Ammon's horn (tissue), 1 donor: ENCODE data around the gene TIA1.
"Not testable (repeated sequence)": the region's sequence is repeated elsewhere in the genome, so short reads cannot be mapped to it uniquely, and the experiment has no call there.

Source experiments
- DNase-seq: peaks from one replicate; pipeline ENCODE4 v3.0.0-alpha.2; 2016; ENCODE audit warnings: low spot score

Gene TIA1, protein sequence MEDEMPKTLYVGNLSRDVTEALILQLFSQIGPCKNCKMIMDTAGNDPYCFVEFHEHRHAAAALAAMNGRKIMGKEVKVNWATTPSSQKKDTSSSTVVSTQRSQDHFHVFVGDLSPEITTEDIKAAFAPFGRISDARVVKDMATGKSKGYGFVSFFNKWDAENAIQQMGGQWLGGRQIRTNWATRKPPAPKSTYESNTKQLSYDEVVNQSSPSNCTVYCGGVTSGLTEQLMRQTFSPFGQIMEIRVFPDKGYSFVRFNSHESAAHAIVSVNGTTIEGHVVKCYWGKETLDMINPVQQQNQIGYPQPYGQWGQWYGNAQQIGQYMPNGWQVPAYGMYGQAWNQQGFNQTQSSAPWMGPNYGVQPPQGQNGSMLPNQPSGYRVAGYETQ

DNA sequence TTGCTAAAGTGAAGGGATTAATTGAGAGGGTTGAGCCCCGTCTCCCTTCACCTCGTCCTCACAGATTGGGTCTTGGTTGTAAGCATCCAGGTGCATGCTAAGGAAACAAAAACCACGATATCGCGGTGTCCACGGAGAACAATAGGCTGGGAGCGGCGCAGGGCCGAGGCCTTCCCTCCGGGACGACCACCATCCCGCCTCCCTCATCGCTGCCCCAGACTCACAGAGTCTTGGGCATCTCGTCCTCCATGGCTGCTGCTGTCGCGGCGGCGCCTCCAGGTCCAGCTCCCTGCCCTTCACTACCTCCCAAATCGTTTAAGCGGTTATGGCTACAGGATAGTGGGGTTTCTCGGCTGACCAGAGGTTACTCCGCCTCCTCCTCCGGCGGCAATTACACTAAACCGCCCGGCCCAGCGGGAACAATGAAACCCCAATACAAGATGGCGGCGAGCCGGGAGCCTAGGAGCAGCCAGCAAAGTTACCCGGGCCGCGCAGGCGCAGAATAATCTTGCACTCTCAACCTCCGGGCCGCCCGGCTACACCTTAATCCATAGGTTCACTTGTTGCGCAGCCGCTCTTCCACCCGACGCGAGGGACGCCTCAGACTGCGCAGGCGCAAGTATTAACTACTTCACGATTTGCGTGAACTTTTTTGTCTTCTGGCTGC, at the start of gene TIA1:
TIA1 (minus strand) TSS at position 448 of the 667 bp plus-strand sequence; CDS start at position 250, 198 bp downstream.
- peak; percentile 96 for DNase-seq

DNA sequence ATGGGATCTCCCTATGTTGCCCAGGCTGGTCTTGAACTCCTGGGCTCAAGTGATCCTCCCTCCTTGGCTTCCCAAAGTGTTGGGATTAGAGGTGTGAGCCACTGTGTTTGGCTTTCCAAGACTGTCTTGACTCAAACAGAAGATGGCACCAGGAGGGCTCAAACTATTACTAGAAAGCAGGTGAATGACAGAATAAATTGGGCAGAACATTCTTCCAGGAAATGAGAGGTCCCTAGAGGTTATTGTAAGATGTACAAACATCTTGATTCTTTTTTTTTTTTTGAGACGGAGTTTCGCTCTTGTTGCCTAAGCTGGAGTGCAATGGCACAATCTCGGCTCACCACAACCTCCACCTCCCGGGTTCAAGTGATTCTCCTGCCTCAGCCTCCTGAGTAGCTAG, 49.4 kb upstream of the TIA1 start:
- DNase-seq = not testable (repeated sequence)

DNA sequence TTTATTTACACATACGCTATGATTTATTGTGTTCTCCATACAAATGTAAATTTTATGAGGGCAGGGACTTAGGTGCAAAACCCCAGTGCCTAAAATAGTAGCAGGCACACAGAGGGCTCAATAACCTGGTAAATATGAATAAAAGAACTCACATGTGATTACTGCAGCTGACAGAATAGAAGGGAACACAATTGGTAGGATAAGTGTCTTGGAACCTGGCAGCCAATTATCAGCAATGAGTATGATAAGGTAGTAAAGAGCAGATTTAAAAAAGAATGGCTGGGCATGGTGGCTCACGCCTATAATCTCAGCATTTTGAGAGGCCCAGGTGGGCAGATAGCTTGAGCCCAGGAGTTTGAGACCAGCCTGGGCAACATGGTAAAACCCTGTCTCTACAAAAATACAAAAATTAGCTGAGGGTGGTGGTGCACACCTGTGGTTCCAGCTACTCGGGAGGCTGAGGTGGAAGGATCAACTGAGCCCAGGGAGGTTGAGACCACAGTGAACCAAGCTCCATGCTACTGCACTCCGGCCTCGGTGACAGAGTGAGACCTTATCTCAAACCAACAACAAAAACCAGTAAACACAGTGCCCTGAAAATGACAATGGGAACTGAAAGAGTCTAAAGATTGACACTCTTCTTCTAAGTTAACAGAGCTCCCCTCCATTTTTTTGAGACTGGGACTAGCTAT, 35.2 kb upstream of the TIA1 start:
- DNase-seq = no peak

DNA sequence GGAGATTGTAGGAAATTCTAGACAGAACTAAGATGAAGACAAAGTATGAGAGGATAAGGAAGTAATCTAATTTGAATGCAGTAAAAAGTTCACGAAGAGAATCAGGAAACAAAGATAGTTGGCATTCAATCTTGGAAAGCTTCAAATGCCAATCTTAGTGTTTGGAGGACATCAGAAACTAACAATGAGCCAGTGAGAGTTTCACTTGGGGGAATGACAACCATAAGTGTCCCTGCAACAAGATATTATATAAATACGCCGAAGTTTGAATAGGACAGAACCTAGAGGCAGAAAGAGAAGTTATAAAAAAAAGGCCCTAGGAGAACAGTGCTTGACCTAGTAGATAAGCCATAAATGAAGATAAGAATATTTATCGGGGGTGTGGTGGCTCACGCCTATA, 34.0 kb upstream of the TIA1 start:
- DNase-seq = no peak

DNA sequence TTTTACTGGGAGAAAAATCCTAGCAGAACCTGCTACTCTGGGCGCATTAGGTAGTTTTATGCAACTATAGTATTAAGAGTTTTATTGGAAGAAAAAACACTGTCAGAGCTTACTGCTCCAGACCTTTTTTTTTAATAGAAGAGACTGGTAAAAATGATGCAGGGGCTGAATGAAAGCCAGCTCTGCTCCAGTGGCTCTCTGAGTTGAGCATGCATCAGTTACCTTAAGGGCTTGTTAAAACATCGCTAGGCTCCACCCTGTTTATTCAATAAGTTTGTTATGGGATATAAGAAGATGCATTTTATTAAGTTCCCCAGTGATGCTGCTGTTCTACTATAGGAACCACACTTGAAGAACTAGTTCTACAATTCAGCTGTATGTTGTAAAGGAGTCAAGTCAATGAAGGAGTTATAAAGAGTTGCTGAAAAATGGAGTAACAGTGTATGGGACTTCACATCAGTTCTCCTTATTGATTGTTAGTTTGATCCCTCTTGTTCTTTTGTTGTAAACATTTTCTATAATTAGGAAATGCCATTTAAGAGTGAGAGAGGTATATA, 31.9 kb upstream of the TIA1 start:
- no peak for DNase-seq

DNA sequence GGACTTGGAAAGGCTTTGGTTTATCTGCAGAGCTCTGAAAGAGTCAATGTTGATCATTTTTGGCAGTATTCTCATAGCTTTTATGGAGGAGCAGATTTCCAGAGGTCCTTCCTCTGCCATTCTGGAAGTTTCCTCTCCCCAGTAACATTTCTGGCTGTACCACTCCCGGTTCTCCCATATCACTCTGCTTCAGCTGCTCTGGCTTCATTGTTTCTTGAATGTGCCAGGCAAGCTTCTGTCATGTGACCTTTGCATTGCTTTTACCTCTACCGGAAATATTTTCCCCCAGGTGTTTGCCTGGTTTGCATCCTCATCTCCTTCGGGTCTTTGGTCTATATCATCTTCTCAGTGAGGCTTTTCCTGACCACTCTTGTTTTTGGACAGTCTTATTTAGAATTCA, 21.9 kb upstream of the TIA1 start:
- DNase-seq = no peak

DNA sequence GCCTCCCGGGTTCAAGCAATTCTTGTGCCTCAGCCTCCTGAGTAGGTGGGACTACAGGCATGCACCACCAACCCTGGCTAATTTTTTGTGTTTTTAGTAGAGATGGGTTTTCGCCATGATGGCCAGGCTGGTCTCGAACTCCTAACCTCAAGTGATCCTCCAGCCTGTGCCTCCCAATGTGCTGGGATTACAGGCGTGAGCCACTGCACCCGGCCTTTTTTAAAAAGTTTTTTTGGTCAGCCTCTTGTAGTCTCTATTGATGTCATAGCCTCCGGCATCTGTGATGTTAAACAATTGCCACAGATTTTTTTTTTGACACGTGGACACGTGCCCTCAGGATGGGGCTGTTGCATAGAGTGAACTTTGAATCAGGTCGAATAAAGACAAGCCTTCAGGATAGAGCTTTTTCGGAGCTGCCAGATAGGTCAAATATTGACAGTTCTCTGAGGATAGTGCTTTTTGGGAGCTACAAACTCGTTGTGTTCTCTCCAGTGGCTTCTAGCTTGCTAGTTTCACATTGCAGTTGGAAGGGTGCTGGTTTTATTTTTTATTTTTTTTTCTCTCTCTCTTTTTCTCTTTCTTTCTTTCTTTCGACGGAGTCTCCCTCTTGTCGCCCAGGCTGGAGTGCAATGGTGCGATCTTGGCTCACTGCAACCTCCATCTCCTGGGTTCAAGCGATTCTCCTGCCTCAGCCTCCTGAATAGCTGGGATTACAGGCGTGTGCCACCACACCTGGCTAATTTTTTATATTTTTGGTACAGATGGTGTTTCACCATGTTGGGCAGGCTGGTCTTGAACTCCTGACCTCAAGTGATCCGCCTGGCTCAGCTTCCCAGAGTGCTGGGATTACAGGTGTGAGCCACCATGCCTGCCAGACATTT, 21.2 kb upstream of the TIA1 start:
- not testable (repeated sequence) for DNase-seq

DNA sequence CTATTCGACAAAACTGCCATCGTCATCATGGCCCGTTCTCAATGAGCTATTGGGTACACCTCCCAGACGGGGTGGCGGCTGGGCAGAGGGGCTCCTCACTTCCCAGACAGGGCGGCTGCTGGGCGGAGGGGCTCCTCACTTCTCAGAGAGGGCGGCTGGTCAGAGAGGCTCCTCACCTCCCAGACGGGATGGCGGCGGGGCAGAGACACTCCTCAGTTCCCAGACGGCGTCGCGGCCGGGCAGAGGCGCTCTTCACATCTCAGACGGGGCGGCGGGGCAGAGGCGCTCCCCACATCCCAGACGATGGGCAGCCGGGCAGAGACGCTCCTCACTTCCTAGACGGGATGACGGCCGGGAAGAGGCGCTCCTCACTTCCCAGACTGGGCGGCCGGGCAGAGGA, 18.5 kb upstream of the TIA1 start:
- not testable (repeated sequence) for DNase-seq

DNA sequence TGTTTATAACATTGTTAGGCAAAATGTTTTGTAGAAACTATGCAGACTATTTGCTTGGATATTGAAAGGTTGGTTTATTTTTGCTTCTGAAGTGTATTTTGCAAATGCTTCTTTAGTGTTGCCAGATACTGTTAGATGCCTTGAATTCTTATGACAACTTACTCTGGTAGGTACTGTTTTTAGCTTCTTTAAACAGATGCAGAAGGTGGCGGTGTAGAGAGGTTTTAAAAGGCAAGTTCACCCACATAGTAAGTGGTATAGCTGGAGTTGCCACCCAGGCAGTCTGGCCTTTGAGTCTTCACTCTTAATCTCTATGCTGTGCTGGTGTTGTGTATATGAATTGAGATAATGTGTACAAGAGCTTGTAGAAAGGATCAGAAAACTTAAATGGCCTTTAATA, 13.1 kb upstream of the TIA1 start:
- no peak for DNase-seq

DNA sequence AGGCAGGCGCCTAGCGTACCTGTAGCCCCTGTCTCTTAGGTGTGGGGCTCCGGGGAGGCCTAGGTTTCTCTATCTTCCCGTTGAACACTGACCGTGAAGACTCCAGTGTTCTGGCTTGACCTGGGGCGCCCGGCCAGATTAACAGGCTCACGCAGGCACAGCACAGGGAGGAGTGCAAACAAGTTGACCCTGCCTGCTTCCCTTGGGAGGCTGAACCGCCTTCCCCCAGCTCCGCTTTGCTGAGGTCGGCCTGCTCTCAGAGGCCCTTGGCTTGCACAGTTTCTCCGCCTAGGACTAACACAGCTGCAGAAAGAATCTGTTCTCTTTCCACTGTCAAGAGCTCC, 10.1 kb upstream of the TIA1 start:
- peak; percentile 51 for DNase-seq

DNA sequence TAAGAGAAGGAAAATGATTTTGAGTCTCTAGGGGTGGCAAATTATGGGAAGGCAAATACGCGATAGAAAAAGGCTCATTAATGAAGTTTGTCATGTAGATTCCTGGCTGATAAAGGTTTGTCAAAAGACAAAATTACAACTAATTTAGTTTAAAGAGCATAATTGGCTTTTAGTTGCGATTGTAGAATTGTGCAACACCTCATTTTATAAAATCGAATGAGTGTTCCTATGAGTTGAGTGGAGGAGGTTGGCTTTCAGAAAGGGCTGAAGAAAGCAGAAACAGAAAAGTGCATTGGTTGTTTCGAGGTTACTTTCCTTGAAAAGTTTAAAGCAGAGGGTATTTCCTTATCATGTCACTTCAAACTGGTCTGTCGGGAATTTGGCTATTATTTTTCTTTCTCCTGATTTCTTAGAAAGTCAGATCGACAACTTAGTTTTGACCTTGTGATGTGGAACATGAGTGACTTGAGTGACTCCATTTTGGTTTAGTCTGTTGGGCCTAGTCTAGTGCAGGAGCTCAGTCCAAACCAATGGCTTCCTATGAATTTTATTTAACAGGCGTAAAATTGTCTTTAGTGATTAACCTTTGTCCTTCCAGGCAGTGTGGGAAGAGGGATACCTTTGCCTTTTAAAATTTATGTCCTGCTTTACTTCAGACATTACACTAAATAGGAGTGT, 7.3 kb upstream of the TIA1 start:
- no peak for DNase-seq

DNA sequence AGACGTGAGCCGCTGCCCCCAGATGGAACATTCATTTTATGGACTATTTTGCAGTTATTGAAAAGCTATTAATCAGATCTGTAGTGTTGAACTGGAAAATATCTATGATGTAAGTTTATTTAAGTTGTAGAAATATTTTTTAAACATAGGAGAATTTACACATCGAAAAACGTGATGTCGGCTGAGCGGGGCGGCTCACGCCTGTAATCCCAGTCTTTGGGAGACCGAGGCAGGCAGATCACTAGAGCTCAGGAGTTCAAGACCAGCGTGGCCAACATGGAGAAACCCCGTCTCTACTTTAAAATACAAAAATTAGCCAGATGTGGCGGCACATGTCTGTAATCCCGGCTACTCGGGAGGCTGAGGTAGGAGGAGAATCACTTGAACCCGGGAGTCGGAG, 2.0 kb upstream of the TIA1 start:
- no peak for DNase-seq

DNA sequence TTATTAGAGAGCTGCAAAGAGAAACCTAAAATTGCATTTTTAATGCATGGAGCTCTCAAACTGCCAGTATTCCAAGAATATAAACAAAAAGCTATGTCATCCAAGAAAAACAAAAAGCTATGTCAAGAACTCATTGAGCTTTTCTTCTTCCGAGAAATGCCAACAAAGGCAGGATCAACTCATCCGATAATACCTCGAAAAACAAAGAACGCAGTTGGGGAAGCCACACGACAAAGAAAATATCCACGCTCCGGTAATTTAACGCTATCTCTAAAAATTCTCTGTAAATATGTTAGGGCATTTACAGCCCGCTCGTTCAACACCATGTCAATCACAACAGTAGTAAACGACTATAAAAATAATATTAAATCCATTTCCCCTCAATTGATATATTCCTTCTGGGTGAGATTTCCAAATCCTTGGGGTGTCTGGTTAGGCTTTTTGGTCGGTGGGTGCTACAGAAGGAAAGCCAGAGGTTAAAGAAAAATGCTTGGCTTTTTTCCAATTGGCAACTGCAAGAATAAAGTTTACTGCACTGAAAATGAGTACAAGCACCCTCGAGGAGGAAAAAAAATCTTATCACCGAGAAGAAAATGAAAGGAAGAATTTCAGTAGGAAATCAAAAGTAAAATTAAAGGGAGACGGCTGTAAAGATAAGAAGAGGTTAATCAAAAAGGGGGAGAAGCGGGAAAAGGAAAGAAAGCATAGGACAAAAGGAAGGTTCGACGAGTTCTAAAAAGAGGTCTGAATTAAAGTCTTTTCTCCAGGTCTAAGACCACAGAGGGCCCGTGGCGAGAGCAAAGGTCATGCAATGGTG, 856 bp downstream of the TIA1 start:
- DNase-seq = no peak

DNA sequence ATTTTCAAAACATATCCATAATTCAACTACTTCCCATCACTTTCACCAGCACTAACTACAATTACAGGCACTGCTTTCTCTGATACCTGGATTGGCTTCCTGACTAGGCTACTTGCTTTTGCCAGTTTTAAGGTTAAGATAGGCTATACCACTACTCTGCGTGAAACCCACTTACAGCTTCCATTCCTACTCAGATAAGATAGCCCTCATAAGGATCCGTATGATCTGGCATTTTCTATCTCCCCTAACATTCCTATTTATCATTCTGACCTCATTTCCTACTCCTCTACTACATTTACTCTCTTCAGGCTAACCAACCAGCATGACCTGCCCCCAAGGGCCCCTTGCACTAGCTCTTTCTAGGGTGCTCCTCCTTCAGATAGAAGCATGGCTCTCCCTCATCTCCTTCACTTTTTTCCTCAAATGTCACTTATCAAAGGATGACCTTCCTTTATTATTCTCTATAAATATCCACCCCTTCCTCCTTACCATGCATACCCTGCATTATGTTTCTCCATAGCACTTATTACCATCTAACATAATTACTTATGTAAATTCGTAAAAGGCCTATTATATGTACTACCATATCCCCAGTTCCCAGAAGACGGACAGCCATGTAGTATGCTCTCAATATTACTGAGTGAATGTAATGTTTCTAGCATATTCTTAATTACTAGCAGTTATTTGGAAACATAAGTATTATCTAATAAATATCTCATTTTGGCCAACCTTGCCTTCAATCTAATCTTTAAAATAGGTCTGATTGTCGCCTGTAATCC, 4.4 kb downstream of the TIA1 start:
- no peak for DNase-seq

DNA sequence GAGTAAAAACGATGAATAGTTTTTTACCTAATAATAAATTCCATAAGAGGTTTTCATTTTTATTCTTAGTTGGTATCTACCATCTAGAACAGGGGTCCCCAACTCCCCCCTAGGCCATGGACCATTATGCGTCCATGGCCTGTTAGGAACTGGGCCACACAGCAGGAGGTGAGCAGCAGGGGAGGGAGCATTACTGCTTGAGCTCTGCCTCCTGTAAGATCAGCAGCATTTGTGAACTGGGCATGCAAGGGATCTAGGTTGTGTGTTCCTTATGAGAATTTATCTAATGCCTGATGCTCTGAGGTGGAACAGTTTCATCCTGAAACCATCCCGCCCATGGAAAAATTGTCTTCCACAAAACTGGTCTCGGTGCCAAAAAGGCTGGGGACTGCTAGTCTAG, 5.9 kb downstream of the TIA1 start:
- no peak for DNase-seq

DNA sequence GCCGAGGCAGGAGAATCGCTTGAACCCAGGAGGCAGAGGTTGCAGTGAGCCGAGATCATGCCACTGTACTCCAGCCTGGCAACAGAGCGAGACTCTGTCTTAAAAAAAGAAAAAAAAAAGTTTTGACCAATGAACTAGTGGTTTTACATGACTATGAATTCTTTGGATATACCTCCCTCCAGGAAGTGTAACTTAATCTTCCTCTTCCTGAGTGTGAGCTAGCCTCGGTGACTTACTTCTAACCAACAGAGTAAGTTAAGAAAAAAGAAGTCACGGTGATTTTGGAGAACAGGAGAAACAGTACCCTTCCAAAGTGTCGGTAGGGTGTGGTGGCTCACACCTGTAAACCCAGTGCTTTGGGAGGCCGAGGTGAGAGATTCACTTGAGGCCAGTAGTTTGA, 7.1 kb downstream of the TIA1 start:
- no peak for DNase-seq

DNA sequence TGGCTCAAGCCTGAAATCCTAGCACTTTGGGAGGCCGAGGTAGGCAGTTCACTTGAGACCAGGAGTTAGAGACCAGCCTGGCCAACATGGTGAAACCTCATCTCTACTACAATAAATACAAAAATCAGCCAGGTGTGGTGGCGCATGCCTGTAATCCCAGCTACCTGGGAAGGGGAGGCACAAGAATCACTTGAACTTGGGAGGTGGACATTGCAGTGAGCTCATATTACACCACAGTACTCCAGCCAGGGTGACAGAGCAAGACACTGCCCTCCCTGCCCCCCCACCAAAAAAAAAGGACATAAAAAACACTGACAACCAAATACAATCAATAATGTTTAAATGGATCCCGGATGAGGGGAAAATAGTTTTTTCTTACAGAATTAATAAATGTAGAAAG, 7.8 kb downstream of the TIA1 start:
- no peak for DNase-seq

DNA sequence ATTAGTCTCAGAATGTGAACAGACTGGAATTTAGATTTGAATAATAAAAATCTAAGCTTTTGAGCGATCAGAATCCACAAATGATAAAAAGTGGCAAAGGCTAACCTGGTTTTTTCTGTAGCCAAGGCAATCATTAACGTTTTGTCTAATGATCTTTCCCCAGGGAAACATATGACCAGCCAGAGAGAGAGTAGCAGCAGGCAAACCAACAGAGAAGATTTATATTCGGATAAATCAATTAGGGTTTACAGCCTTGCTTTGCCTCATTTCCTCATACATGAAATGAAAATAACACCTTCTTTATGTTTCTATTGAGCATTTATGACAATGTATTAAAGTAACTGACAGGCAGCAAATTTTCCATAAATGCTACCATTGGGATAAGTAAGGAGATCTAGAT, 14.5 kb downstream of the TIA1 start:
- DNase-seq = no peak

DNA sequence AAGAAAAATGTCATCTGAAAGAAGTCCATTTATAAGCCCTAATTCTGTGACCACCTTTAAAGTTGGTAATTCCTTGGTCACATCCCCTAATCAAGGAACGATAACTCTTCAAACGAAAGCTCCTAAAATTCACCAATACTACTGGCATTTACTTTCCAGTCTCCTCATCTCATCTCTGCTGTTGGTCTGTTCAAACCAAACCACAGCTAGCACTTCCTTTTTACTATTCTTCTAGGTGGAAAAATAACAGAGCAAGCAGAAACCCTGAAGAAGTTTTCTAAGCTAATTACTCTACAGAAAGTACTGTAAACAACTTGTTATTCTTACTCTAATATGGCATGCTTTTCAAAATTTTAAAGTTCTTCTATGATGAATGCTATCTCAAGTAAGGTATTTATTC, 21.6 kb downstream of the TIA1 start:
- DNase-seq = no peak

DNA sequence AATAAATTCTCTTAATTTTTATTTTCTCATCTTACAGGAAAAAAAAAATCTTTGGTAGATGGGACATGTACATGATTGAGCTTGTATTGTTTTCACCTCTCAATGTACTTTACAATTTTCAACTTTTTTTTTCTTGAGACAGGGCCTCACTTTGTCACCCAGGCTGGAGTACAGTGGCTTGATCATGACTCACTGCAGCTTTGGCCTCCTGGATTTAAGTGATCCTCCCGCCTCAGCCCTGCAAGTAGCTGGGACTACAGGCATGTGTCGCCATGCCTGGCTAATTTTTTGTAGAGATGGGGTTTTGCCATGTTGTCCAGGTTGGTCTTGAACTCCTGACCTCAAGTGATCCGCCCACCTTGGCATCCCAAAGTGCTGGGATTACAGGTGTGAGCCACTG, 25.1 kb downstream of the TIA1 start:
- not testable (repeated sequence) for DNase-seq
